RWPE1 (cell line): ENCODE measurements around the gene SHD.
"Not testable (repeated sequence)": the region's sequence is repeated elsewhere in the genome, so short reads cannot be mapped to it uniquely, and the experiment has no call there.

ENCODE experiments used
- CTCF ChIA-PET: fragments of 350-600 bp; sonication (Branson Sonifier 250); formaldehyde crosslinking; extraction: SDS; loops from one replicate; lab custom pipeline; 2021; lab: Yijun Ruan, JAX
- POLR2A ChIA-PET: fragments of 400-600 bp; formaldehyde crosslinking; extraction: SDS; loops from one replicate; lab custom pipeline; 2020; ENCODE audit warnings: antibody characterized with exemption; ENCODE audit not compliant: low non-redundant PET; lab: Yijun Ruan, JAX
- DNase-seq: peaks from one replicate; pipeline ENCODE4 v3.0.0; 2012; ENCODE audit warnings: low spot score
- H3K27ac ChIP-seq: fragments of 450-650 bp; 2 replicates; pipeline ENCODE4 v1.5.1; 2017
- TF ChIP-seq, protein P1 (sequence below): fragments of 450-650 bp; conservative IDR thresholded peaks from 2 replicates; pipeline ENCODE4 v1.5.1; 2017; ENCODE audit warnings: low read depth, mild to moderate bottlenecking

SHD gene, protein sequence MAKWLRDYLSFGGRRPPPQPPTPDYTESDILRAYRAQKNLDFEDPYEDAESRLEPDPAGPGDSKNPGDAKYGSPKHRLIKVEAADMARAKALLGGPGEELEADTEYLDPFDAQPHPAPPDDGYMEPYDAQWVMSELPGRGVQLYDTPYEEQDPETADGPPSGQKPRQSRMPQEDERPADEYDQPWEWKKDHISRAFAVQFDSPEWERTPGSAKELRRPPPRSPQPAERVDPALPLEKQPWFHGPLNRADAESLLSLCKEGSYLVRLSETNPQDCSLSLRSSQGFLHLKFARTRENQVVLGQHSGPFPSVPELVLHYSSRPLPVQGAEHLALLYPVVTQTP

DNA sequence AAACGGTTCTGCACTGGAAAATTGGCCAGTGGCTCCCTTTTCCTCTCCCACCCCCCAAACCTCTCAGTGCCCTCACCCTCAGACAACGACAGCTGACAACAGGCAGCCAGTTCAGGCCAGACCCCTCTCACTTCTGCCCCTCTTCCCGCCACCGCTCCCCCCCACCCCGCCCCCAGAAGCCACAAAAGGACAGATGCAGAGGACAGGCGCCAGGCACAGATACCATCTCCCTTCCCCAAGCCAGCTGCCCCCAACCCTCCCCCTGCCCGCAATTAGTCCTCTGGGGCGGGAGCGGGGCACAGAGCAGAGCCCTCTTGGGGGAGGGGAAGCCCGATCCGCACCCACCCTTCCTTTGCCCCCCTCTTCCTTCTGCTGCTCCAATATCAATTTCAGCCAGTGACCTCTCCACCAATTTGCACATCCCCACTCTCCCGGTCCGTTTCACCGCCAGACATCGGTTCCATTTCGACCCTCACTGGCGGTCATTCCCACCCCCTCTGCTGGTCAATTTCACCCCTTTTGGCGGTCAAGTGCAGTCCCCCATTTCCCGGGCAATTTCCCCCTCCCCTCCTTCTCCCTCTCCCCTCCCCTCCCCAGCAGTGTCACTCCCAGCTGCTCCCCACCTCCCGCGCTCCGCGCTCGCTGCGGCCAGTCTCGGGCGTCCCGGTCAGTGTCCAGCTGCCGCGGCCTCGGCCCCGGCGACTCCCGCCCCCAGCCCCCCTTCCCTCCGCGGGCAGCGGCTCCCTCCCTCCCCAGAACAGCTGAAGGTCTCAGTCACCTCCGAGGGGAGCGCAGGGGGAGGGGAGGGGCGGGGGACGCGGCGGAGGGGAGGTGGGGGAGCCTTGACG, at the start of gene SHD:
SHD (plus strand) TSS at position 848 of the 848 bp plus-strand sequence. CDS start 798 bp downstream, outside the sequence.
- DNase-seq = no peak
- CTCF ChIA-PET = interaction anchor here (0.7 to 0.9 kb wide), 2 partner anchors 14 to 33 kb away, joined by 3 to 5 read pairs; no protein-coding TSS in a partner anchor
- POLR2A ChIA-PET = no interaction called here
- TF ChIP-seq, protein P1, sequence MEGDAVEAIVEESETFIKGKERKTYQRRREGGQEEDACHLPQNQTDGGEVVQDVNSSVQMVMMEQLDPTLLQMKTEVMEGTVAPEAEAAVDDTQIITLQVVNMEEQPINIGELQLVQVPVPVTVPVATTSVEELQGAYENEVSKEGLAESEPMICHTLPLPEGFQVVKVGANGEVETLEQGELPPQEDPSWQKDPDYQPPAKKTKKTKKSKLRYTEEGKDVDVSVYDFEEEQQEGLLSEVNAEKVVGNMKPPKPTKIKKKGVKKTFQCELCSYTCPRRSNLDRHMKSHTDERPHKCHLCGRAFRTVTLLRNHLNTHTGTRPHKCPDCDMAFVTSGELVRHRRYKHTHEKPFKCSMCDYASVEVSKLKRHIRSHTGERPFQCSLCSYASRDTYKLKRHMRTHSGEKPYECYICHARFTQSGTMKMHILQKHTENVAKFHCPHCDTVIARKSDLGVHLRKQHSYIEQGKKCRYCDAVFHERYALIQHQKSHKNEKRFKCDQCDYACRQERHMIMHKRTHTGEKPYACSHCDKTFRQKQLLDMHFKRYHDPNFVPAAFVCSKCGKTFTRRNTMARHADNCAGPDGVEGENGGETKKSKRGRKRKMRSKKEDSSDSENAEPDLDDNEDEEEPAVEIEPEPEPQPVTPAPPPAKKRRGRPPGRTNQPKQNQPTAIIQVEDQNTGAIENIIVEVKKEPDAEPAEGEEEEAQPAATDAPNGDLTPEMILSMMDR = no peak
- H3K27ac ChIP-seq = no peak within 1 kb of the TSS

DNA sequence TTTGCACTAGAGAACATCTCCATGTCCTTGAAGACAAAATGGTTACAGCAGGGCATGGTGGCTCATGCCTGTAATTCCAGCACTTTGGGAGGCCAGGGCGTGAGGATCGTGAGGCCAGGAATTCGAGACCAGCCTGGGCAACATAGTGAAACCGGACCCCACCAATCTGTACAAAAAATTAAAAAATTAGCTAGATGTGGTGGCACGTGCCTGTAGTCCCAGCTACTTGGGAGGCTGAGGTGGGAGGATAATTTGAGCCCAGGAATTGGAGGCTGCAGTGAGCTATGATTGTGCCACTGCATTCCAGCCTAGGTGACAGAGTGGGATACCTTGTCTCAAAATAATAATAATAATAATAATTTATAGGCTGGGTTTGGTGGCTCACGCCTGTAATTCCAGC, 48.8 kb upstream of the SHD start:
- POLR2A ChIA-PET = not testable (repeated sequence)

DNA sequence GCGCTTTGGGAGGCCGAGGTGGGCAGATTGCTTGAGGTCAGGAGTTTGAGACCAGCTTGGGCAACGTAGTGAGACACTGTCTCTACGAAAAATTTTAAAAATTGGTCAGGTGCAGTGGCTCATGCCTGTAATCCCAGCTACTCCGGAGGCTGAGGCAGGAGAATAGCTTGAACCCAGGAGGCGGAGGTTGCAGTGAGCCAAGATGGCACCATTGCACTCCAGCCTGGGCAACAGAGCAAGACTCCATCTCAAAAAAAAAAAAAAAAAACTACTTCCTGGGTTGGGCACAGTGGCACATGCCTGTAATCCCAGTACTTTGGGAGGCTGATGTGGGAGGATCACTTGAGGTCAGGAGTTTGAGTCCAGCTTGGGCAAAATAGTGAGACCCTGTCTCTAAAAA, 47.5 kb upstream of the SHD start:
- POLR2A ChIA-PET, H3K27ac ChIP-seq, DNase-seq: not testable (repeated sequence)
- CTCF ChIA-PET = interaction anchor here (0.7 kb wide), 1 partner anchor 36 kb away, joined by 4 read pairs; no protein-coding TSS in a partner anchor

More for the DNA sequence above, 48.8 kb upstream of the SHD start:
- DNase-seq, H3K27ac ChIP-seq, CTCF ChIA-PET: not testable (repeated sequence)

DNA sequence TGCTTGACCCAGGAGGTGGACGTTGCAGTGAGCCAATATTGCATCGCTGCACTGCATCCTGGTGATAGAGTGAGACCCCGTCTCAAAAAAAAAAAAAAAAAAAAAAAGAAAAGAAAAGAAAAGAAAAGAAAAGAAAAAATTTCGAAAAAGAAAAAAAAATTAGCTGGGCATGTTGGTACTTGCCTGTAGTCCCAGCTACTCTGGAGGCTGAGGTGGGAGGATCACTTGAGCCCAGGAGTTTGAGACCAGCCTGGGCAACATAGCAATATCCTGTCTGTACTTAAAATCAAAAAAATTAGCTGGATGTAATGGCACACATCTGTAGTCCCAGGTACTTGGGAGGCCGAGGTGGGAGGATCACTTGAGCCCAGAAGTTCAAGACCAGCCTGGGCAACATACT, 46.9 kb upstream of the SHD start:
- POLR2A ChIA-PET = interaction anchor here (0.6 to 1.1 kb wide), 3 partner anchors 34 to 111 kb away, joined by 3 to 12 read pairs (median 3); no protein-coding TSS in a partner anchor
- CTCF ChIA-PET = interaction anchor here (0.6 to 0.7 kb wide), 3 partner anchors 16 to 971 kb away, joined by 3 to 9 read pairs (median 4); no protein-coding TSS in a partner anchor
- H3K27ac ChIP-seq, DNase-seq: not testable (repeated sequence)

DNA sequence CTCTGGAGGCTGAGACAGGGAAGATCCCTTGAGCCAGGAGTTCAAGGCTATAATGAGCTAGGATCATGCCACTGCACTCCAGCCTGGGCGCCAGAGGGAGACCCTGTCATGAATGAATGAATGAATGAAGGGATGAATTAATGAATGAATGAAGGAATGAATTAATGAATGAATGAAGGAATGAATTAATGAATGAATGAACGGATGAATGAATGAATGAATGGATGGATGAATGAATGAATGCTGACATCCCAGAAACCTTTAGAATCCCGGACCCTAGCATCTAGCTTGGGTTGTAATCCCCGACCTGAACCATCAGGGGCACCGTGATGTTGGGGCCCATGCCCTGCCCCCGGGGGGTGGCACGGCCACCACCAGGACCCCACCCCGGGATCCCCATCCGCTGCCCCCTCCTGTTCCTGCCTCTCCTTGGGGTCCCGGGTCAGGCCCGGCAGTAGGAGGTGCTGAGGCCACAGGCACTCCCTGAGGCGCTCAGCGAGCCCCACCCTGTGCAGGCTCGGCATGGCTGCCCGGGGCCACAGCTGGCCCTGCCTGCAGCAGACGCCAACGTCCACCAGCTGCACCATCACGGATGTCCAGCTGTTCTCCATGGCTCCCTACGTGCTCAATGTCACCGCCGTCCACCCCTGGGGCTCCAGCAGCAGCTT, 46.3 kb upstream of the SHD start:
- H3K27ac ChIP-seq = no peak overlapping the region
- DNase-seq = no peak
- ChIA-PET POLR2A (interaction anchor here (0.6 to 1.1 kb wide), 5 partner anchors 20 to 110 kb away, joined by 3 to 12 read pairs (median 3); no protein-coding TSS in a partner anchor), CTCF (interaction anchor here (0.5 to 0.8 kb wide), 9 partner anchors 9 to 1091 kb away, joined by 3 to 5 read pairs (median 4); no protein-coding TSS in a partner anchor)
- TF ChIP-seq, protein P1 = no peak

DNA sequence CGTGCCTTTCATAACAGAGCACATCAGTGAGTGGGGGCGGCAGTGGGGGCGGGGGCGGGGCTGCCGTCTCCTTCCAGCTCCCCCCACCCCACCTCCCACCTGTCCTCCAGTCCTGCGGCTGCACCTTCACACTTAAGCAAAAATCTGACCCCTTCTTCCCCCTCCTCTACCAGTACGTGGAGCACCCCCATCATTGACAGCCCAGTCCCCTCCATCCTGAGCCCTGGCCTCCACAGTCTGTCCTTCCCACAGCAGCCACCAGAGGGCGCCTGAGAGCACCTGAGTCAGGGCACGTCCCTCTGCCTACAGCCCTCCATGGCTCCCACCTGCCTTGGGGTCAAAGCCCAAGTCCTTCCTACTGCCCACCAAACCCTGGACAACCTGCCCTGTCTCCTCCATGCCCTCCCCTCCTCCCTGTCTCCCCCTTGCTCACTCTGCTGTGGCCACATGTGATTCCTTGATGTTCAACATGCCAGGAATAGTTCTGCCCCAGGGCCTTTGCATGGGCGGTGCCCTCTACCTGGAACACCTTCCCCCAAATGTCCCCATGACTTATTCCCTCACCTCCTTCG, 45.7 kb upstream of the SHD start:
- POLR2A ChIA-PET = interaction anchor here (0.6 to 1.1 kb wide), 3 partner anchors 19 to 109 kb away, joined by 3 to 4 read pairs (median 3); no protein-coding TSS in a partner anchor
- DNase-seq = no peak

More for the DNA sequence above, 45.7 kb upstream of the SHD start:
- TF ChIP-seq, protein P1 = peak; percentile 79
- CTCF ChIA-PET = interaction anchor here (0.5 to 1.5 kb wide), 10 partner anchors 8 to 1091 kb away, joined by 3 to 7 read pairs (median 4); no protein-coding TSS in a partner anchor
- no peak overlapping the region for H3K27ac ChIP-seq
